Stomach (tissue), 4 donors: ENCODE data around the gene RFT1.

Experiments used
- CTCF ChIP-seq, 7 experiments: fragments of 450-650 bp in 4 of 7; fragments of 200-600 bp in 3 of 7; sonication (generic) in 3 of 7; IDR thresholded peaks; one replicate each; pipeline ENCODE4 v1.5.1; 2016 to 2019; ENCODE audit warnings: antibody characterized with exemption in 7 of 7, control low read depth in 2 of 7, mild to moderate bottlenecking in 1 of 7
- EP300 ChIP-seq: sonication (generic); formaldehyde crosslinking; IDR thresholded peaks from one replicate; pipeline ENCODE4 v1.6.1; 2017; ENCODE audit warnings: antibody characterized with exemption
- POLR2A ChIP-seq, 4 donors: fragments of 450-650 bp; IDR thresholded peaks; one replicate each; pipeline ENCODE4 v1.6.1; 2016; ENCODE audit warnings: antibody characterized with exemption in 4 of 4, control low read depth in 2 of 4, mild to moderate bottlenecking in 1 of 4, moderate library complexity in 1 of 4
- POLR2AphosphoS5 ChIP-seq, 3 donors: sonication (generic); formaldehyde crosslinking; IDR thresholded peaks; one replicate each; pipeline ENCODE4 v1.6.1; 2016; ENCODE audit warnings: antibody characterized with exemption in 3 of 3

- TF ChIP-seq CTCF (IDR thresholded peaks at IDR 0.05) (no peak), POLR2AphosphoS5 (IDR thresholded peaks at IDR 0.05) (no peak), EP300 (no peak), POLR2A (IDR thresholded peaks at IDR 0.05) (no peak)
Observed at GRCh38 chr3:53040351-53040820, 89.8 kb downstream of the RFT1 start.
